ENCODE data around the gene LDHA. TPM values are rescaled to one million over a fixed set of nuclear protein-coding genes. Genes with fewer than 3 reads are reported as not detected.

Gene LDHA
- total RNA-seq = 99.2 TPM

DNA sequence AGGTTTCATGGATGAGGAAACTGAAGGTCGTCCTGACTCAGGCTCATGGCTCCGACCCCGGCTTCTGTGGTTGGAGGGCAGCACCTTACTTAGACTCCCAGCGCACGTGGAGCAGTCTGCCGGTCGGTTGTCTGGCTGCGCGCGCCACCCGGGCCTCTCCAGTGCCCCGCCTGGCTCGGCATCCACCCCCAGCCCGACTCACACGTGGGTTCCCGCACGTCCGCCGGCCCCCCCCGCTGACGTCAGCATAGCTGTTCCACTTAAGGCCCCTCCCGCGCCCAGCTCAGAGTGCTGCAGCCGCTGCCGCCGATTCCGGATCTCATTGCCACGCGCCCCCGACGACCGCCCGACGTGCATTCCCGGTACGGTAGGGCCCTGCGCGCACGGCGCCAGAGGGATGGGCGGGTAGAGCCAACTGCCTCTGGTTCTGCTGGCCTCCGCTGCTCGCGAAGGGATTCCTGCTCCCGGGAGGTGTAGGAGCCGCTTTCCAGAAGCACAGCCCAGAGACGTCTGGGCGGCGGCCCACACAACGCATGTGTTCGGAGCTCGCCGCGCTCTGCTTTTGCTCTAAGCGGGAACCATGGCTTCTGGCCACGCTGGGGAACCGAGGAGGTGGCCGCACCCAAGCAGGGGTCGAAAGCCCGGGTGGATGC is at the start of gene LDHA:
LDHA (plus strand) TSS at position 289 of the 653 bp plus-strand sequence. CDS start 2,280 bp downstream, outside the sequence.

DNA sequence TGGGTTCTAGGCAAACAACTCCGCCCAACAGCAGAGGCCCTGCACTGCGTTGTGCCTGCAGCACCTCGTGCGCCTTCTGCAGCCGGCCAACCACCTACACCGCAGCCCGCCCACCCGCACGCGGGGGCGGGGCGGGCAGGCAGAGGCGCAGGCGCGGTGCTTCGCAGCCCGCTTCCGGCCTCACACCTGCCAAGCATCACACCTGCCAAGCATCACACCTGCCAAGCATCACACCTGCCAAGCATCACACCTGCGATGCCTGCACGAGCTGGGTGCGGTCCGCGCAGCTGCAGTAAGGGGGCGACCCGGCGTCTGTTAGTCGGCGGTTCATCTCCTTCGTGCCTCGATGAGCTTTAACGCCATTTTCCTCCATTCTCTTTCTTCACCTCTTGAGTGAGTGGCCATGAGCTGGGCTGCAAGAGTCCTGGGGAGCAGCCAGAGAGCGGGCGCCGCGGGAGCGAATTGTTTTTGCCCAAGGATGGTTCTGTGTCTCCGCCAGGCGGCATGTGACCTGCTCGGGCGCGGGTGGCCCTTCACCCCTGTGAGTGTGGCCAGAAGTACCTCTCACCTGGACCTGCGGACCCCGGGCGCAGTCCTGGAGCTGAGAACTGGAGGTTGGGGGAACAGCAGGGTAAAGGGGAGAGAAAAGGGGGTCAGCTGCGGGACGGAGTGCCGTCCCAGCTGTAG is 61.5 kb downstream of the LDHA start, which contains the start of gene LDHAL6A:
LDHAL6A (plus strand) TSS at position 171 of the 687 bp plus-strand sequence. CDS start 825 bp downstream, outside the sequence.

Small RNA genes lying within 50 kb of the gene (small RNA-seq; reads per million reads assigned to genes)
- gene MIR3159 (ENCODE audit: low replicate concordance) = not detected

Other genes starting within 250 kb of the LDHA start
- gene MRGPRX4, start 221.7 kb upstream of the LDHA start, total RNA-seq = not detected
- gene SAA4, start 157.8 kb upstream of the LDHA start, total RNA-seq = not detected
- gene SAA2, start 145.9 kb upstream of the LDHA start, total RNA-seq = not detected
- not detected for gene SAA1, start 128.3 kb upstream of the LDHA start, total RNA-seq
- gene HPS5, start 72.4 kb upstream of the LDHA start, total RNA-seq = 86.7 TPM
- 138 TPM for gene GTF2H1, start 72.0 kb upstream of the LDHA start, total RNA-seq
- not detected for gene LDHC, start 17.8 kb downstream of the LDHA start, total RNA-seq
- gene LDHAL6A, start 61.3 kb downstream of the LDHA start, total RNA-seq = 0.94 TPM
- 67.3 TPM for gene TSG101, start 132.4 kb downstream of the LDHA start, total RNA-seq
- 16.9 TPM for gene UEVLD, start 194.2 kb downstream of the LDHA start, total RNA-seq
- gene MISFA, start 205.2 kb downstream of the LDHA start, total RNA-seq = 1.3 TPM
- 10.3 TPM for gene SPTY2D1, start 239.8 kb downstream of the LDHA start, total RNA-seq

Data from parietal lobe (tissue), 2 donors.